ENCODE results near the gene RNF13.

RNF13 gene

GRCh38 chr3:149947231-149947630 lies 134.2 kb downstream of the RNF13 start:
- no peak for DNase-seq (ENCODE audit: low spot score)
- no peak for TF ChIP-seq CTCF (IDR thresholded peaks at IDR 0.05; ENCODE audit: borderline replicate concordance, control extremely low read depth, extremely low read depth, insufficient read depth, missing control alignments)
- in situ Hi-C loops (cut with MboI; ENCODE audit: low sequenced_read_pairs, unreplicated experiment) = no loop called here

GRCh38 chr3:149949181-149949580 lies 136.2 kb downstream of the RNF13 start:
- TF ChIP-seq CTCF (IDR thresholded peaks at IDR 0.05; ENCODE audit: borderline replicate concordance, control extremely low read depth, extremely low read depth, insufficient read depth, missing control alignments) = no peak
- in situ Hi-C loops (cut with MboI; ENCODE audit: low sequenced_read_pairs, unreplicated experiment) = no loop called here
- no peak for DNase-seq (ENCODE audit: low spot score)

DNA sequence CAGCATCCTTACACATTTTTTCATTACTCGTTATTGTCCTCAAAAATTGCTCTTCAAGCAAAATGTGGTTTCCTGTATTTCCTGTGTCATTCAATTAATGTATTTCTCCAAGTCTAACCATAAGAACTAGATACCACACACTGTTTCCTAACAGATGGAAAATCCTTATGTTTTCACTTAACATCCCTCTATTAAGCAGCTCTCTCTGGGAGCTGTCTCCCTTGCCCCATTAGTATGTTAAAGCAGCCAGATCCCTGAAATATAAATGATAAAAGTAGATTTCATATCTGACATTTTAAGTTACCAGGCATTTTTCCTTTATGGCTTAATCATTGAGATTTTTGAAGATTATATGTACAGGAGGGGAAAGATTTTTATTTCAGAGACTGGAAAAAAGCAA lies 141.8 kb downstream of the RNF13 start:
- in situ Hi-C loops (cut with MboI; ENCODE audit: low sequenced_read_pairs, unreplicated experiment) = no loop called here
- no peak for DNase-seq (ENCODE audit: low spot score)
- TF ChIP-seq CTCF (IDR thresholded peaks at IDR 0.05; ENCODE audit: borderline replicate concordance, control extremely low read depth, extremely low read depth, insufficient read depth, missing control alignments) = no peak

DNA sequence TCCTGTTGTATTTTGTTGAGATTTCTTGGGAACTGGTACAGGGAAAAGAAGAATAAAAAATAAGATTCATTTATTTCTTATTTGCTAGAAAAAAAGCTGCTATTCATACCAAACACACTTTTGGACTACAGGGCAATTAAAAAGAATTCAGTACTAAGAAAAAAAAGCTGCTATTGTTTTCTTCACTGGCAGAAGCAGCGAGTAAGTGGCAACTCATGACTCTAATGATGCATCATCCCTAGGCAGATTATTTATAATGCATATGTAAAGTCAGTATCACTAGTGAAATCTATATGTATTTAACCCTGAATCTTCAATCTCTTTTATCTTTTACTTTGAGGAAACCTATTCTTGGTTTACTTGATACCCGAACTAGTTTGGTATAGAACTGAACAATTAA lies 142.4 kb downstream of the RNF13 start:
- no peak for DNase-seq (ENCODE audit: low spot score)
- TF ChIP-seq CTCF (IDR thresholded peaks at IDR 0.05; ENCODE audit: borderline replicate concordance, control extremely low read depth, extremely low read depth, insufficient read depth, missing control alignments) = no peak
- in situ Hi-C loops (cut with MboI; ENCODE audit: low sequenced_read_pairs, unreplicated experiment) = no loop called here

GRCh38 chr3:149957361-149958125 lies 144.5 kb downstream of the RNF13 start:
- no peak for DNase-seq (ENCODE audit: low spot score)
- in situ Hi-C loops (cut with MboI; ENCODE audit: low sequenced_read_pairs, unreplicated experiment) = no loop called here

GRCh38 chr3:149958171-149958796 lies 145.3 kb downstream of the RNF13 start:
- DNase-seq (ENCODE audit: low spot score) = no peak
- in situ Hi-C loops (cut with MboI; ENCODE audit: low sequenced_read_pairs, unreplicated experiment) = no loop called here
- TF ChIP-seq CTCF (IDR thresholded peaks at IDR 0.05; ENCODE audit: borderline replicate concordance, control extremely low read depth, extremely low read depth, insufficient read depth, missing control alignments) = no peak

More at GRCh38 chr3:149957361-149958125, 144.5 kb downstream of the RNF13 start:
- no peak for TF ChIP-seq CTCF (IDR thresholded peaks at IDR 0.05; ENCODE audit: borderline replicate concordance, control extremely low read depth, extremely low read depth, insufficient read depth, missing control alignments)
